Right lobe of liver (tissue), 4 donors: Measurements from ENCODE around the gene EHD1.

Source experiments
- CTCF ChIP-seq, 4 donors: fragments of 200-600 bp in 3 of 4; fragments of 450-650 bp in 1 of 4; IDR thresholded peaks; one replicate each; pipeline versions ENCODE4 v1.5.1 to v1.8.0; 2016 to 2022; ENCODE audit warnings: antibody characterized with exemption in 4 of 4, mild to moderate bottlenecking in 2 of 4
- POLR2A ChIP-seq: fragments of 450-650 bp; IDR thresholded peaks from one replicate; pipeline ENCODE4 v1.6.1; 2017; ENCODE audit warnings: antibody characterized with exemption, mild to moderate bottlenecking
- donor health status: DM: no; HTN: no; CAD: no.
- donor health status: DM: no; HTN: no; CAD: no.
- donor health status: DM: no; HTN: yes; CAD: no.

GRCh38 chr11:64810271-64810890 lies 68.0 kb downstream of the EHD1 start, which contains the start of gene MEN1:
- no peak for TF ChIP-seq CTCF (IDR thresholded peaks at IDR 0.05)
- peak; percentile 81 for TF ChIP-seq POLR2A
